ENCODE measurements around the gene PISD. TPM values are rescaled to one million over a fixed set of nuclear protein-coding genes. Genes with fewer than 3 reads are reported as not detected.

The PISD gene
- total and polyA plus RNA-seq, 2 donors (not counting 1 experiment from before 2014, with no cell fraction given) = 21.1 to 25.6 TPM

DNA sequence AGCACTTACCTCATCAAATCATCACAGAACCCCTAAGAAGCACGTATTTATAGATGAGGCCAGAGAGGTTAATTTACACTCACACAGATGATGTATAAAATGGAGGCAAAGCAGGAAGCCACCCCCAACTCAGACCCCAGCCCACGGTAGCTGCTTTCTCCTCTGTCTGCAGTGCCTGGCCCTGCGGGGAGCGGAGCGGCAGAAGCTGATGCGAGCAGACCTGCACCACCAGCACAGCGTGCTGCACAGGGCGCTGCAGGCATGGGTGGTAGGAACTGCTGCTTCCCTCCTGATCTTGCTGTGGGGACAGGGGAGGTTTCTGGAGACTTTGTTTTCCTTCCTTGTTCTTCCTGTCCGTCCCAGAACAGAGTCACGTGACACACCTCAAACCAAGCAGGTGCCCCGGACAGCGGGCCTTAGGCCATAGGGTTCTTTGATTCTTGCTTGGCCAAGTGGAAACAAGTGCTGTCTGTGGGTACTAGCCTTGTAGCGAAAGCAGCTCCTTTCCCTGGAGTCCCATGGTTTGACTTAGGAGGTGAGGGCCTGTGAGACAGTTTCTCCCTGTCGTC, 57.8 kb downstream of the PISD start:
- no peak overlapping the region for H3K9ac ChIP-seq (ENCODE audit: insufficient read depth, low read length)
- TF ChIP-seq, protein P1, sequence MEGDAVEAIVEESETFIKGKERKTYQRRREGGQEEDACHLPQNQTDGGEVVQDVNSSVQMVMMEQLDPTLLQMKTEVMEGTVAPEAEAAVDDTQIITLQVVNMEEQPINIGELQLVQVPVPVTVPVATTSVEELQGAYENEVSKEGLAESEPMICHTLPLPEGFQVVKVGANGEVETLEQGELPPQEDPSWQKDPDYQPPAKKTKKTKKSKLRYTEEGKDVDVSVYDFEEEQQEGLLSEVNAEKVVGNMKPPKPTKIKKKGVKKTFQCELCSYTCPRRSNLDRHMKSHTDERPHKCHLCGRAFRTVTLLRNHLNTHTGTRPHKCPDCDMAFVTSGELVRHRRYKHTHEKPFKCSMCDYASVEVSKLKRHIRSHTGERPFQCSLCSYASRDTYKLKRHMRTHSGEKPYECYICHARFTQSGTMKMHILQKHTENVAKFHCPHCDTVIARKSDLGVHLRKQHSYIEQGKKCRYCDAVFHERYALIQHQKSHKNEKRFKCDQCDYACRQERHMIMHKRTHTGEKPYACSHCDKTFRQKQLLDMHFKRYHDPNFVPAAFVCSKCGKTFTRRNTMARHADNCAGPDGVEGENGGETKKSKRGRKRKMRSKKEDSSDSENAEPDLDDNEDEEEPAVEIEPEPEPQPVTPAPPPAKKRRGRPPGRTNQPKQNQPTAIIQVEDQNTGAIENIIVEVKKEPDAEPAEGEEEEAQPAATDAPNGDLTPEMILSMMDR (conservative IDR thresholded peaks at IDR 0.05 in 1 of 2, IDR thresholded peaks at IDR 0.05 in 1 of 2; ENCODE audit: low read depth in 1 of 2, low read length in 2 of 2) = no peak
- TF ChIP-seq EZH2 (IDR thresholded peaks at IDR 0.05; ENCODE audit: low read length, missing control alignments) = no peak
- peaks cover 9% of the 10 kb centered on the region for H3K4me1 ChIP-seq (ENCODE audit: control insufficient read depth, extremely low read depth, insufficient read depth, low read length)
- peaks cover 4% of the 10 kb centered on the region for H3K36me3 ChIP-seq (ENCODE audit: control insufficient read depth, insufficient read depth, low read length)
- H2AFZ ChIP-seq (ENCODE audit: low read length) = no peak overlapping the region
- DNase-seq (ENCODE audit: low read depth in 2 of 2) = no peak
- H3K27me3 ChIP-seq (ENCODE audit: control insufficient read depth, insufficient read depth, low read length) = no peaks in the 10 kb centered on the region
- no peak overlapping the region for H3K4me2 ChIP-seq (ENCODE audit: extremely low read depth, insufficient read depth, low read length)
- no peaks in the 10 kb centered on the region for H3K79me2 ChIP-seq (ENCODE audit: control insufficient read depth, insufficient read depth, low read length)
- H3K9me3 ChIP-seq (ENCODE audit: control insufficient read depth, insufficient read depth, low read depth, low read length) = no peaks in the 10 kb centered on the region
- H4K20me1 ChIP-seq (ENCODE audit: control insufficient read depth, extremely low read depth, insufficient read depth, low read length) = no peaks in the 10 kb centered on the region
- H3K27ac ChIP-seq (ENCODE audit: insufficient read depth, low read length) = no peak overlapping the region
- H3K4me3 ChIP-seq (replicated peaks in 1 of 4; ENCODE audit: control extremely low read depth in 1 of 4, insufficient read depth in 1 of 4, low read depth in 3 of 4, low read length in 4 of 4) = no peak overlapping the region

DNA sequence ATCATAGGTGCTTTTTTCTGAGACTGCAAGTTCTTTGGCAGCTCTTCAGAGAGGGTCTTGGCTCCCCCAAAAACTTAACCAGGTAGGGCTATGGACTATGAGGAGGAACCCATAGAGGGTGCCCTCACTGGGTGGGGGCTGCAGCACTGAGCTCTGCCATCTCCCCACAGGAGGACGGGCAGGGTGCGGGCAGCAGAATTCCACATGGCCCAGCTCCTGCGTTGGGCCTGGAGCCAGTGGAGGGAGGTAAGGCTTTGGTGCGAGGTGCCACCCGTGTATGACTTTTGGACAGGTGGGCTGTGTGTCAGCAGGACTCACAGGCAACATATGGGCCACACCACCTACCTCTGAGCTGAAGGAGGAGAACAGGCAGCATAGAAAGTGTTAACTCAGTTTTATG, 58.4 kb downstream of the PISD start:
- Histone ChIP-seq H3K27me3 (ENCODE audit: control insufficient read depth, insufficient read depth, low read length) (no peaks in the 10 kb centered on the region), H3K9ac (ENCODE audit: insufficient read depth, low read length) (no peak overlapping the region), H3K27ac (ENCODE audit: insufficient read depth, low read length) (no peak overlapping the region), H3K4me2 (ENCODE audit: extremely low read depth, insufficient read depth, low read length) (no peak overlapping the region), H3K4me3 (replicated peaks in 1 of 4; ENCODE audit: control extremely low read depth in 1 of 4, insufficient read depth in 1 of 4, low read depth in 3 of 4, low read length in 4 of 4) (no peak overlapping the region), H2AFZ (ENCODE audit: low read length) (no peak overlapping the region), H3K79me2 (ENCODE audit: control insufficient read depth, insufficient read depth, low read length) (no peaks in the 10 kb centered on the region), H3K9me3 (ENCODE audit: control insufficient read depth, insufficient read depth, low read depth, low read length) (no peaks in the 10 kb centered on the region), H4K20me1 (ENCODE audit: control insufficient read depth, extremely low read depth, insufficient read depth, low read length) (no peaks in the 10 kb centered on the region), H3K4me1 (ENCODE audit: control insufficient read depth, extremely low read depth, insufficient read depth, low read length) (peaks cover 9% of the 10 kb centered on the region), H3K36me3 (ENCODE audit: control insufficient read depth, insufficient read depth, low read length) (peaks cover 4% of the 10 kb centered on the region)
- DNase-seq (ENCODE audit: low read depth in 2 of 2) = no peak
- no peak for TF ChIP-seq EZH2 (IDR thresholded peaks at IDR 0.05; ENCODE audit: low read length, missing control alignments)
- TF ChIP-seq, protein P1 (conservative IDR thresholded peaks at IDR 0.05 in 1 of 2, IDR thresholded peaks at IDR 0.05 in 1 of 2; ENCODE audit: low read depth in 1 of 2, low read length in 2 of 2) = no peak

DNA sequence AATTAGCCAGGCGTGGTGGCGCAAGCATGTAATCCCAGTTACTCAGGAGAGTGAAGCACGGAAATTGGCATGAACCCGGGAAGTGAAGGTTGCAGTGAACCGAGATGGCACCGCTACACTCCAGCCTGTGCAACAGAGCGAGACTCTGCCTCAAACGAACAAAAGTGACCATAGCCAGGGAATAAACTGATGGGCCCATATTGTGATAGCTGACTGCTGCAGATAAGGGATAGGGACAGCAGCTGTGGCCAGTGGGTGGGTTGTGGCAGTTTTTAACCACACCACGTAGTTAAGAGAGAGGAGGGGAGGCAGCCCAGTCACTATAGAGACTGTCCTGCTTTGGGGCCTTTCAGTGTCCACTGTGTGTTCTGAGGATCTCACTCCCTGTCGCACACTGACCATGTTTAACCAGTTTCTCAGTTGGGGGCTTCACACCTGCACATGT, 58.9 kb downstream of the PISD start:
- H3K27ac ChIP-seq (ENCODE audit: insufficient read depth, low read length) = no peak overlapping the region
- H3K4me3 ChIP-seq (replicated peaks in 1 of 4; ENCODE audit: control extremely low read depth in 1 of 4, insufficient read depth in 1 of 4, low read depth in 3 of 4, low read length in 4 of 4) = no peak overlapping the region
- TF ChIP-seq, protein P1 (conservative IDR thresholded peaks at IDR 0.05 in 1 of 2, IDR thresholded peaks at IDR 0.05 in 1 of 2; ENCODE audit: low read depth in 1 of 2, low read length in 2 of 2) = no peak
- TF ChIP-seq EZH2 (IDR thresholded peaks at IDR 0.05; ENCODE audit: low read length, missing control alignments) = no peak
- no peak for DNase-seq (ENCODE audit: low read depth in 2 of 2)
- H2AFZ ChIP-seq (ENCODE audit: low read length) = no peak overlapping the region
- H3K36me3 ChIP-seq (ENCODE audit: control insufficient read depth, insufficient read depth, low read length) = peaks cover 4% of the 10 kb centered on the region
- H4K20me1 ChIP-seq (ENCODE audit: control insufficient read depth, extremely low read depth, insufficient read depth, low read length) = no peaks in the 10 kb centered on the region
- H3K4me2 ChIP-seq (ENCODE audit: extremely low read depth, insufficient read depth, low read length) = no peak overlapping the region
- no peaks in the 10 kb centered on the region for H3K79me2 ChIP-seq (ENCODE audit: control insufficient read depth, insufficient read depth, low read length)
- peaks cover 9% of the 10 kb centered on the region for H3K4me1 ChIP-seq (ENCODE audit: control insufficient read depth, extremely low read depth, insufficient read depth, low read length)
- no peaks in the 10 kb centered on the region for H3K27me3 ChIP-seq (ENCODE audit: control insufficient read depth, insufficient read depth, low read length)
- H3K9ac ChIP-seq (ENCODE audit: insufficient read depth, low read length) = no peak overlapping the region
- no peaks in the 10 kb centered on the region for H3K9me3 ChIP-seq (ENCODE audit: control insufficient read depth, insufficient read depth, low read depth, low read length)
